ENCODE measurements around the gene MSANTD7. TPM values are rescaled to one million over a fixed set of nuclear protein-coding genes. Genes with fewer than 3 reads are reported as not detected.

MSANTD7 gene
- total and polyA plus RNA-seq, 12 donors, result 2.6 to 14.8 (median 7.5) TPM

DNA sequence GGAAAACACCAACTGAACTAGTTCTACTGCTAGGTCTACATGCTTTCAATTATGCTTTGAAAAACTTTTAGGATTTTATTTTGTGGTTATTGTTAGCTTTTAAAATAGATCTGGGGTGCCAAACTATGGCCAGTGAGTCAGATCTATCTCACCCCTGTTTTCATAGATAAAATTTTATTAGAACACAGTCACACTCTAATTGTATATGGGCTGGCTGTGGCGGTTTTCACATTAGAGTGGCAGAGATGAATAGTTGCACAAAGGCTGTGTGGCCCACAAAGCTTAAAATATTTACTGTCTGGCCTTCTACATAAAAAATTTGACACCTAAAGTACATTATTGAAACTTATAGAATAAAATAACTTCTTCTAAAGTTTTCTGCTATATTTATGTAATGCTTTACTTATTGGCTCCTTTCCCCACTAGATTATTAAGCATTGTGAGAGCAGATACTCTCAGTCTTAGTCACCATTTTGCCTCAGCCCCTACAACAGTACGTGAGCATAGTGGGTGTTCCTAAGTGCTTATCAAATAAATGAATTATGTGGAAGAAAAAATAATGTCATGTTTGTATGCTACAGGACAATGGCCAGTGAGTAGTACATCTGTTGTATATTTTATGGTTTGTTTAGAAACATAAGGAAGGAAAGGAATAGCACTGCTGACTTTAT is 35.1 kb downstream of the MSANTD7 start:
- Histone ChIP-seq H3K27me3 (no peaks in the 10 kb centered on the region), H3K9me3 (replicated peaks in 1 of 3) (no peaks in the 10 kb centered on the region), H3K36me3 (replicated peaks in 1 of 2) (peaks cover 0 to 14% of the 10 kb centered on the region in 2 donors), H3K4me3 (no peak overlapping the region), H3K27ac (no peak overlapping the region), H3K4me1 (replicated peaks in 1 of 2) (peaks cover 4 to 21% of the 10 kb centered on the region in 2 donors)
- no peak for DNase-seq
- WGBS, 4 donors, result 65 to 81% (median 68%) methylated on average over 2 of the region's 2 CpGs
- no peak for TF ChIP-seq POLR2A (IDR thresholded peaks at IDR 0.05)
- TF ChIP-seq, protein P1, sequence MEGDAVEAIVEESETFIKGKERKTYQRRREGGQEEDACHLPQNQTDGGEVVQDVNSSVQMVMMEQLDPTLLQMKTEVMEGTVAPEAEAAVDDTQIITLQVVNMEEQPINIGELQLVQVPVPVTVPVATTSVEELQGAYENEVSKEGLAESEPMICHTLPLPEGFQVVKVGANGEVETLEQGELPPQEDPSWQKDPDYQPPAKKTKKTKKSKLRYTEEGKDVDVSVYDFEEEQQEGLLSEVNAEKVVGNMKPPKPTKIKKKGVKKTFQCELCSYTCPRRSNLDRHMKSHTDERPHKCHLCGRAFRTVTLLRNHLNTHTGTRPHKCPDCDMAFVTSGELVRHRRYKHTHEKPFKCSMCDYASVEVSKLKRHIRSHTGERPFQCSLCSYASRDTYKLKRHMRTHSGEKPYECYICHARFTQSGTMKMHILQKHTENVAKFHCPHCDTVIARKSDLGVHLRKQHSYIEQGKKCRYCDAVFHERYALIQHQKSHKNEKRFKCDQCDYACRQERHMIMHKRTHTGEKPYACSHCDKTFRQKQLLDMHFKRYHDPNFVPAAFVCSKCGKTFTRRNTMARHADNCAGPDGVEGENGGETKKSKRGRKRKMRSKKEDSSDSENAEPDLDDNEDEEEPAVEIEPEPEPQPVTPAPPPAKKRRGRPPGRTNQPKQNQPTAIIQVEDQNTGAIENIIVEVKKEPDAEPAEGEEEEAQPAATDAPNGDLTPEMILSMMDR (IDR thresholded peaks at IDR 0.05), result no peak
- intact Hi-C loops (cut with DNase I), result no loop called here

DNA sequence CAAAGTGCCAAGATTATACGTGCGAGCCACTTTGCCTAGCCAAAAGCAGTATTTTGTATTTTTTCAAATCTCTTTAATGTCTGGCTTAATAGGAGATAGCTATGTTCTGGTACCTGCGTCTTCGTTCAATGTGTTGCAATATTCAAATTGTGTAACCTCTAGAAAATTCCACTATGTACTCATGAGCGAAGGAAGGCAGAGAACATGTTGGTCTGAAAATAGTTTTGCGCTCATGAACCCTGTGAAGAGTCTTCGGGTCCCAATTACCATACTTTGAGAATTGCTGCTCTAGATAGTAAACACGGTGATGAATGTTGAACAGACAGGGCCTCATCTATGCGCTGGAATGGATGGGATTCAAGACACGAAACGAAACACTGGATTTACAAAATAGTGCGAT is 37.8 kb downstream of the MSANTD7 start:
- 92 to 96% (median 93%) methylated on average over 12 of the region's 12 CpGs for WGBS, 4 donors
- Histone ChIP-seq H3K9me3 (replicated peaks in 1 of 3) (no peaks in the 10 kb centered on the region), H3K36me3 (replicated peaks in 1 of 2) (no peaks in the 10 kb centered on the region), H3K27ac (no peak overlapping the region), H3K4me3 (no peak overlapping the region), H3K4me1 (replicated peaks in 1 of 2) (peaks cover 4 to 33% of the 10 kb centered on the region in 2 donors), H3K27me3 (no peaks in the 10 kb centered on the region)
- intact Hi-C loops (cut with DNase I), result no loop called here
- DNase-seq, result no peak
- no peak for TF ChIP-seq POLR2A (IDR thresholded peaks at IDR 0.05)
- TF ChIP-seq, protein P1 (IDR thresholded peaks at IDR 0.05), result no peak

DNA sequence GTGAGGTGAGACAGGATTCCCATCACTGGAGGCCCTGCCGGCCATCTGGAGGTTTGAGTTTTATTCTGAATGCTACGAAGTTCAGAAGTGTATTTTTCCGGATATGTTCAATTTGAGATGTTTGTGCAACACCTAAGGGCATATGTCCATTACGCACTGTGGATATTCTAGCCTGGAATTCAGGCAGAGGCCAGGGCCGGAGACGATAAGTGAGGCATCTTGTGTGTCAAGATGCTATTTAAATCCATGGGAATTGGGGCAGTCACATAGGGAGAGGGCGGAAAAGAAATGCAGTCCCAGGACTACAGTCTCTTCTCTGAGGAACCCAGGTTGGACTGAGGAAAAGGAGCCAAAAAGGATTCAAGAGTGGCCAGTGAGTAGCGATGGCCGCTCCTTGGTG is 38.7 kb downstream of the MSANTD7 start:
- intact Hi-C loops (cut with DNase I), result no loop called here
- peaks cover 4 to 33% of the 10 kb centered on the region in 2 donors for H3K4me1 ChIP-seq (replicated peaks in 1 of 2)
- H3K36me3 ChIP-seq (replicated peaks in 1 of 2), result no peaks in the 10 kb centered on the region
- no peaks in the 10 kb centered on the region for H3K27me3 ChIP-seq
- peak overlapping the region in 1 of 5 donors; percentile 98 for H3K27ac ChIP-seq
- TF ChIP-seq, protein P1 (IDR thresholded peaks at IDR 0.05), result no peak
- no peak for TF ChIP-seq POLR2A (IDR thresholded peaks at IDR 0.05)
- H3K9me3 ChIP-seq (replicated peaks in 1 of 3), result no peaks in the 10 kb centered on the region
- no peak for DNase-seq
- 83 to 88% (median 85%) methylated on average over 9 of the region's 9 CpGs for WGBS, 4 donors
- H3K4me3 ChIP-seq, result no peak overlapping the region

DNA sequence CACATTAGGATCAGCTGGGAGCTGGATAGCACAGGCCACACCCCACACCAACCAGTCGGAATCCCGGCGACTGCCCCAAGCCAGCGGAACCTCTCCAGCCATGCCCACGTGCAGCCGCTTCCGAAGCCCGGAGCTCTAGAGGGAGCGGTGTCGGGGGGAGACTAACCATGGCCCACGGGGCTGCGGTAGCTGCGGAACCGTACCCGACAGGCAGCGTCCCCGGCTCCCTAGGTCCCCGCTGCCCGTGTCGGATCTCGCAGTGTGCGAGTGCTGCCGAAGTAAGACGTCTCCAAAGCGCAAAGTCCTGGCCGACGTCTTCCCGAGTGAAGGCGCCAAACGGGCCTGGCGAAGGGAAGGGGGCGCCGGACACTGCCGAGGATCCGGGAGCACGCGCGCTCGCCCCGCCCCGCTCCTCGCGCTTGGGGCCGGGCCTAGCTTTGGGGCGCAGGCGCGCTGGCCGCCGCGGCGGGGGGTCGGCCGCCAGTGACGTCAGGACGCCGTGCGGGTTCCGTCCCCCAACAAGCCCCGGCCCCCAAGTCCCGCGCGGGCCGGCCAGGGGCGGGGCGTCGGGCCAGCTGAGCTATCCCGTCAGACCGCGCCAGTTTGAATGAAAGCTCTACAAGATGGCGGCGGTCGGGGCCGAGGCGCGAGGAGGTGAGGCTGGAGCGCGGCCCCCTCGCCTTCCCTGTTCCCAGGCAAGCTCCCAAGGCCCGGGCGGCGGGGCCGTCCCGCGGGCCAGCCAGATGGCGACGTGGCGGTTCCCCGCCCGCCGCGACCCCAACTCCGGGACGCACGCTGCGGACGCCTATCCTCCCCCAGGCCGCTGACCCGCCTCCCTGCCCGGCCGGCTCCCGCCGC is 40.4 kb downstream of the MSANTD7 start, which contains the start of gene SUV39H2:
Gene SUV39H2 (plus strand): TSS at position 601 of the 858 bp plus-strand sequence. CDS start 23 bp downstream, at position 624.
- WGBS, 4 donors, result 0% methylated on average over 5 to 102 of the region's 102 CpGs
- DNase-seq, result peak; percentile 95 to 97 (median 96)
- Histone ChIP-seq H3K27ac (peak within 1 kb of the TSS; percentile 83 to 99 (median 93)), H3K4me3 (peak within 1 kb of the TSS; percentile 71 to 94 (median 81)), H3K4me1 (replicated peaks in 1 of 2) (peaks cover 4 to 33% of the 10 kb centered on the region in 2 donors), H3K36me3 (replicated peaks in 1 of 2) (no peaks in the 10 kb centered on the region), H3K27me3 (no peaks in the 10 kb centered on the region), H3K9me3 (replicated peaks in 1 of 3) (no peaks in the 10 kb centered on the region)
- intact Hi-C loops (cut with DNase I), result no loop called here
- TF ChIP-seq, protein P1 (IDR thresholded peaks at IDR 0.05), result no peak
- peak; percentile 55 to 89 for TF ChIP-seq POLR2A (IDR thresholded peaks at IDR 0.05)

Measured in adrenal gland (tissue), 12 donors.